IMR-90 (cell line): ENCODE data around the gene AKAP8L. TPM values are rescaled to one million over a fixed set of nuclear protein-coding genes. Genes with fewer than 3 reads are reported as not detected.

Source experiments
- ATAC-seq: fragments of 200-7000 bp; cut with Tn5 transposase; 2 replicates; pipeline ENCODE4 v1.9.1; 2020; ENCODE audit warnings: low read depth, mild to moderate bottlenecking, moderate library complexity
- BruUV-seq: library from RNA; stranded (reverse); fragments of 400-500 nt; replicated peaks from 2 replicates; lab custom pipeline; 2021; lab: Mats Ljungman, UMichigan
- CTCF ChIA-PET: fragments of 300-600 bp; formaldehyde crosslinking; extraction: SDS; loops from one replicate; lab custom pipeline; 2021; ENCODE audit warnings: antibody characterized with exemption; lab: Yijun Ruan, JAX
- POLR2A ChIA-PET: fragments of 300-600 bp; sonication (Branson Sonifier 250); formaldehyde crosslinking; loops from one replicate; lab custom pipeline; 2022; ENCODE audit warnings: antibody characterized with exemption; ENCODE audit not compliant: unreplicated experiment; lab: Charles Lee
- DNase-seq: peaks from one replicate; pipeline ENCODE4 v3.0.0; 2013
- H2AFZ ChIP-seq: replicated peaks from 2 replicates; pipeline ENCODE3; 2013; ENCODE audit warnings: low read length, mild to moderate bottlenecking; ENCODE audit not compliant: poor library complexity
- H2AK5ac ChIP-seq: 2 replicates; pipeline ENCODE4 v1.6.1; 2013; ENCODE audit warnings: low read depth, low read length, inconsistent platforms
- H2AK9ac ChIP-seq: replicated peaks from 2 replicates; pipeline ENCODE3; 2013; ENCODE audit warnings: mild to moderate bottlenecking, low read depth, low read length, moderate library complexity; ENCODE audit not compliant: poor library complexity
- H2BK120ac ChIP-seq: 2 replicates; pipeline ENCODE4 v1.6.1; 2013; ENCODE audit warnings: low read depth, low read length, inconsistent platforms
- H2BK15ac ChIP-seq: 3 replicates; pipeline ENCODE4 v1.6.1; 2013; ENCODE audit warnings: low read depth, low read length, inconsistent platforms
- H2BK20ac ChIP-seq: 2 replicates; pipeline ENCODE4 v1.6.1; 2013; ENCODE audit warnings: low read depth, mild to moderate bottlenecking, inconsistent platforms, low read length, moderate library complexity
- H2BK5ac ChIP-seq: 2 replicates; pipeline ENCODE4 v1.6.1; 2013; ENCODE audit warnings: mild to moderate bottlenecking, low read depth, low read length, inconsistent platforms; ENCODE audit not compliant: poor library complexity, severe bottlenecking
- H3K14ac ChIP-seq: replicated peaks from 2 replicates; pipeline ENCODE4 v1.6.1; 2013; ENCODE audit warnings: low read depth, low read length, inconsistent platforms
- H3K18ac ChIP-seq: 2 replicates; pipeline ENCODE4 v1.6.1; 2013; ENCODE audit warnings: low read depth, low read length, control low read depth
- H3K23ac ChIP-seq: 2 replicates; pipeline ENCODE4 v1.6.1; 2013; ENCODE audit warnings: low read depth, low read length, inconsistent platforms
- H3K27ac ChIP-seq: 2 replicates; pipeline ENCODE4 v1.5.1; 2013; ENCODE audit warnings: mild to moderate bottlenecking, control low read depth, low read length; ENCODE audit not compliant: insufficient read depth
- H3K27me3 ChIP-seq: 2 replicates; pipeline ENCODE4 v1.6.1; 2013; ENCODE audit warnings: low read length; ENCODE audit not compliant: control insufficient read depth, insufficient read depth
- H3K36me3 ChIP-seq: 2 replicates; pipeline ENCODE4 v1.6.1; 2013; ENCODE audit warnings: low read length, mixed read lengths; ENCODE audit not compliant: control insufficient read depth, insufficient read depth
- H3K4ac ChIP-seq: 2 replicates; pipeline ENCODE4 v1.6.1; 2013; ENCODE audit warnings: low read depth, low read length, inconsistent platforms
- H3K4me1 ChIP-seq: 2 replicates; pipeline ENCODE4 v1.6.1; 2013; ENCODE audit warnings: low read length, mixed read lengths; ENCODE audit not compliant: control insufficient read depth, insufficient read depth
- H3K4me2 ChIP-seq: 2 replicates; pipeline ENCODE4 v1.6.1; 2013; ENCODE audit warnings: low read depth, mild to moderate bottlenecking, control low read depth, low read length, moderate library complexity
- H3K4me3 ChIP-seq: 2 replicates; pipeline ENCODE4 v1.5.1; 2013; ENCODE audit warnings: low read depth, mild to moderate bottlenecking, control low read depth, low read length, moderate library complexity; ENCODE audit not compliant: insufficient read depth
- H3K56ac ChIP-seq: 2 replicates; pipeline ENCODE4 v1.6.1; 2013; ENCODE audit warnings: low read length, inconsistent platforms; ENCODE audit not compliant: insufficient read depth; ENCODE audit errors: extremely low read depth
- H3K79me1 ChIP-seq, 2 experiments: 2 replicates each; pipeline ENCODE4 v1.6.1; 2013; ENCODE audit warnings: low read length in 2 of 2, inconsistent platforms in 1 of 2, low read depth in 1 of 2
- H3K9ac ChIP-seq: 2 replicates; pipeline ENCODE4 v1.6.1; 2013; ENCODE audit warnings: low read depth, low read length, control low read depth
- H3K9me1 ChIP-seq: 2 replicates; pipeline ENCODE4 v1.6.1; 2013; ENCODE audit warnings: low read length, inconsistent platforms; ENCODE audit not compliant: insufficient read depth
- H3K9me3 ChIP-seq: 2 replicates; pipeline ENCODE4 v1.6.1; 2013; ENCODE audit warnings: low read length; ENCODE audit not compliant: control insufficient read depth, insufficient read depth
- H4K20me1 ChIP-seq: 2 replicates; pipeline ENCODE4 v1.6.1; 2013; ENCODE audit warnings: low read length, inconsistent platforms; ENCODE audit not compliant: insufficient read depth
- H4K5ac ChIP-seq: 2 replicates; pipeline ENCODE4 v1.6.1; 2013; ENCODE audit warnings: mild to moderate bottlenecking, low read depth, low read length, control low read depth
- H4K8ac ChIP-seq, 2 experiments: 2 replicates each; pipeline ENCODE4 v1.6.1; 2013; ENCODE audit warnings: low read depth in 2 of 2, low read length in 2 of 2, control low read depth in 1 of 2, inconsistent platforms in 1 of 2
- H4K91ac ChIP-seq: 2 replicates; pipeline ENCODE4 v1.6.1; 2013; ENCODE audit warnings: low read depth, low read length, inconsistent platforms; ENCODE audit not compliant: insufficient read depth
- BHLHE40 ChIP-seq: fragments of 150-350 bp; IDR thresholded peaks from 2 replicates; pipeline ENCODE4 v1.6.1; 2016; ENCODE audit warnings: mild to moderate bottlenecking, low read depth, low read length
- CHD1 ChIP-seq: IDR thresholded peaks from 2 replicates; pipeline ENCODE4 v1.6.1; 2012; ENCODE audit warnings: low read depth, low read length, improper control_type of control experiment
- FOS ChIP-seq: fragments of 150-350 bp; IDR thresholded peaks from 2 replicates; pipeline ENCODE4 v1.6.1; 2016; ENCODE audit warnings: low read depth, low read length
- MAFK ChIP-seq: IDR thresholded peaks from 2 replicates; pipeline ENCODE4 v1.6.1; 2012; ENCODE audit warnings: low read depth, low read length, improper control_type of control experiment
- MAZ ChIP-seq: IDR thresholded peaks from 2 replicates; pipeline ENCODE4 v1.6.1; 2012; ENCODE audit warnings: low read depth, mild to moderate bottlenecking, low read length, improper control_type of control experiment, moderate library complexity, borderline replicate concordance
- MXI1 ChIP-seq: IDR thresholded peaks from 2 replicates; pipeline ENCODE4 v1.6.1; 2012; ENCODE audit warnings: low read depth, mild to moderate bottlenecking, low read length, moderate library complexity, borderline replicate concordance
- NFE2L2 ChIP-seq: fragments of 150-350 bp; IDR thresholded peaks from 2 replicates; pipeline ENCODE4 v1.6.1; 2016; ENCODE audit warnings: low read depth, mild to moderate bottlenecking, low read length
- POLR2A ChIP-seq: IDR thresholded peaks from 2 replicates; pipeline ENCODE4 v1.6.1; 2012; ENCODE audit warnings: mild to moderate bottlenecking, low read depth, low read length
- RAD21 ChIP-seq: IDR thresholded peaks from 2 replicates; pipeline ENCODE4 v1.6.1; 2012; ENCODE audit warnings: low read length, improper control_type of control experiment
- RCOR1 ChIP-seq: IDR thresholded peaks from 2 replicates; pipeline ENCODE4 v1.6.1; 2012; ENCODE audit warnings: mild to moderate bottlenecking, low read length, improper control_type of control experiment; ENCODE audit not compliant: insufficient replicate concordance
- RFX5 ChIP-seq: IDR thresholded peaks from 2 replicates; pipeline ENCODE4 v1.8.0; 2012; ENCODE audit warnings: low read depth, mild to moderate bottlenecking, low read length, moderate library complexity
- SMC3 ChIP-seq: fragments of 150-350 bp; IDR thresholded peaks from 2 replicates; pipeline ENCODE4 v1.6.1; 2016; ENCODE audit warnings: low read depth, mild to moderate bottlenecking, antibody characterized with exemption, low read length, moderate library complexity
- WGBS, 2 experiments: methylation state at CpG; one replicate each; pipeline versions ENCODE4 v1.1.5 to v1.1.7; 2013; ENCODE audit warnings: missing lambda C conversion rate in 2 of 2; ENCODE audit not compliant: insufficient read length in 1 of 2; ENCODE audit errors: extremely low coverage in 2 of 2; 5-methylcytosine and 5-hydroxymethylcytosine counted together
- dilution Hi-C: fragments of 300-500 bp; cut with HindIII; formaldehyde crosslinking; loops from one replicate; pipeline ENCODE4 v1.14.3; 2018; ENCODE audit warnings: low sequenced_read_pairs; ENCODE audit not compliant: unreplicated experiment
- in situ Hi-C: fragments of 300-500 bp; cut with MboI; formaldehyde crosslinking; loops from 3 replicates; pipeline ENCODE4 v1.14.3; 2019; ENCODE audit warnings: low sequenced_read_pairs, inconsistent platforms, mixed read lengths
- intact Hi-C: fragments of 100-400 bp; cut with micrococcal nuclease; formaldehyde crosslinking; loops from 2 replicates; pipeline ENCODE4 v1.10.0; 2022
- polyA plus RNA-seq, 3 experiments: library from polyadenylated mRNA; depleted of rRNA; stranded (reverse); fragments of >200 nt; gene quantifications; 2 replicates each; pipeline ENCODE4 v1.2.3, GENCODE V29; 2012; ENCODE audit warnings: low replicate concordance in 1 of 3
- total RNA-seq: library from RNA; depleted of rRNA; stranded (reverse); fragments of >200 nt; gene quantifications from 2 replicates; pipeline ENCODE4 v1.2.3, GENCODE V29; 2012
- TF ChIP-seq, protein P1 (sequence below): conservative IDR thresholded peaks from 2 replicates; pipeline ENCODE4 v1.5.1; 2012; ENCODE audit warnings: mild to moderate bottlenecking, low read depth, low read length, improper control_type of control experiment
- TF ChIP-seq, protein P2 (sequence below): fragments of 150-350 bp; IDR thresholded peaks from 2 replicates; pipeline ENCODE4 v1.6.1; 2017; ENCODE audit warnings: mild to moderate bottlenecking, antibody characterized with exemption, low read length, low read depth

The AKAP8L gene
- total and polyA plus RNA-seq, 2 of the 4 experiments (the other 2 are of a cell fraction), result 43.1 to 44.6 TPM

DNA sequence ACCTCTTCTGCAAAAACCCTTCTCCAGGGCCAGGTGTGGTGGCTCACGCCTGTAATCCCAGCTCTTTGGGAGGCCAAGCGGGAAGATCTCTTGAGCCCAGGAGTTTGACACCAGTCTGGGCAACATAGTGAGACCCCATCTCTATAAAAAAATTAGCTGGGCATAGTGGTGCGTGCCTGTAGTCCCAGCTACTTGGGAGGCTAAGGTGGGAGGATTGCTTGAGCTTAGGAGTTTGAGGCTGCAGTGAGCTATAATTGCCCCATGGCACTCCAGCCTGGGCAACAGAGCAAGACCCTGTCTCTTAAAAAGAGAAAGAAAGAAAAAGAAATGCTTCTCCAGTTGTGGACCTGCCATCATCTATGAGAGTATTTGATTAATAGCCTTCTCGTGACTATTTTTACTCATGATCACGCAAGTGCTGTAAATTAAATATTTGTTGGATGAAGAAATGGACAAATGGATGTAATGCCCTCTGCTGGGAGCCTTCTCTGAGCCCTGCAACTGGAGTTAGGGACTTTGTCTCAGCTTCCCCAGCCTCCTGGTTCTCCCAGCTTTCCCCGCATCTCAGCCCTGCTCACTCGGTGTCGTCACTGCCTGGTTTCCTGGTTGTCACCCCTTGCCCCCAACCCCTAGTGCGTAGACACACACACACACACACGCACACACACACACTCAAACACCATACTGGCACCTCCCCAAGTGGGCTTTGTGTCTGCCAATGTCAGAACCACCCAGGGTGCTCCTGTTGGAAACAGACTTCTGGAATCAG lies 18.8 kb upstream of the AKAP8L start:
- ATAC-seq (peak; percentile 65), DNase-seq (peak; percentile 74)
- 85% methylated on average over 4 of the region's 10 CpGs; no CpG with 5 or more reads in 1 of the 2 experiments for WGBS, 2 experiments
- peak overlapping the region; percentile 85 for H3K4ac ChIP-seq
- H3K18ac ChIP-seq, result peak overlapping the region; percentile 40; the same call in 1 of the 2 replicates
- peak overlapping the region; percentile 3; the same call in 1 of the 2 replicates for H4K5ac ChIP-seq
- ChIA-PET CTCF (interaction anchor here (0.6 to 1.5 kb wide), 3 partner anchors 19 to 261 kb away, joined by 3 to 7 read pairs (median 4); partner anchors contain the start of gene AKAP8L), POLR2A (no interaction called here)
- no peak overlapping the region for H2BK5ac ChIP-seq
- no peaks in the 10 kb centered on the region; a peak in 1 of 4 replicates for H3K79me1 ChIP-seq
- H2BK15ac ChIP-seq, result no peak overlapping the region
- H3K36me3 ChIP-seq, result no peaks in the 10 kb centered on the region
- peak overlapping the region; percentile 6; the same call in 1 of the 2 replicates for H3K4me2 ChIP-seq
- H2AK5ac ChIP-seq, result peak overlapping the region; percentile 90
- H3K27me3 ChIP-seq, result no peaks in the 10 kb centered on the region
- H3K9ac ChIP-seq, result no peak overlapping the region
- peak overlapping the region; percentile 90 for H2BK120ac ChIP-seq
- H4K20me1 ChIP-seq, result no peaks in the 10 kb centered on the region
- 0 out of 2 replicates have a peak, but pooled peaks cover 5% of the 10 kb centered on the region for H3K9me1 ChIP-seq
- no peaks in the 10 kb centered on the region for H3K9me3 ChIP-seq
- no peak overlapping the region for H3K23ac ChIP-seq
- H3K27ac ChIP-seq, result peak overlapping the region; percentile 79; the same call in 1 of the 2 replicates
- peak overlapping the region; percentile 76; the same call in 1 of the 2 replicates for H2BK20ac ChIP-seq
- H3K14ac ChIP-seq, result peak overlapping the region; percentile 82; the same call in 1 of the 2 replicates
- H3K4me1 ChIP-seq, result peaks cover 17% of the 10 kb centered on the region
- dilution Hi-C loops (no loop called here), intact Hi-C loops (loop anchor here (5.0 kb wide), 1 partner anchor 345 kb away; no protein-coding TSS in a partner anchor), in situ Hi-C loops (loop anchor here (25.0 kb wide), 1 partner anchor 875 kb away; the partner anchor contains the start of gene NDUFB7)
- 0 out of 2 replicates have a peak overlapping the region, but pooled peaks have one; percentile 37 for H4K91ac ChIP-seq
- H4K8ac ChIP-seq, result peak overlapping the region in 1 of 2 experiments; percentile 68; a peak in 1 of 4 replicates
- H2AFZ ChIP-seq, result peak overlapping the region; percentile 68
- no peak overlapping the region for H3K56ac ChIP-seq
- no TSS peak for BruUV-seq
- peak overlapping the region; percentile 71 for H2AK9ac ChIP-seq
- H3K4me3 ChIP-seq, result no peak overlapping the region
- TF ChIP-seq RFX5 (no peak), CHD1 (no peak), SMC3 (peak; percentile 46), RCOR1 (no peak), RAD21 (peak; percentile 43), POLR2A (no peak), FOS (no peak), MXI1 (no peak), MAZ (no peak), MAFK (no peak), NFE2L2 (no peak), BHLHE40 (peak; percentile 95)
- TF ChIP-seq, protein P1, sequence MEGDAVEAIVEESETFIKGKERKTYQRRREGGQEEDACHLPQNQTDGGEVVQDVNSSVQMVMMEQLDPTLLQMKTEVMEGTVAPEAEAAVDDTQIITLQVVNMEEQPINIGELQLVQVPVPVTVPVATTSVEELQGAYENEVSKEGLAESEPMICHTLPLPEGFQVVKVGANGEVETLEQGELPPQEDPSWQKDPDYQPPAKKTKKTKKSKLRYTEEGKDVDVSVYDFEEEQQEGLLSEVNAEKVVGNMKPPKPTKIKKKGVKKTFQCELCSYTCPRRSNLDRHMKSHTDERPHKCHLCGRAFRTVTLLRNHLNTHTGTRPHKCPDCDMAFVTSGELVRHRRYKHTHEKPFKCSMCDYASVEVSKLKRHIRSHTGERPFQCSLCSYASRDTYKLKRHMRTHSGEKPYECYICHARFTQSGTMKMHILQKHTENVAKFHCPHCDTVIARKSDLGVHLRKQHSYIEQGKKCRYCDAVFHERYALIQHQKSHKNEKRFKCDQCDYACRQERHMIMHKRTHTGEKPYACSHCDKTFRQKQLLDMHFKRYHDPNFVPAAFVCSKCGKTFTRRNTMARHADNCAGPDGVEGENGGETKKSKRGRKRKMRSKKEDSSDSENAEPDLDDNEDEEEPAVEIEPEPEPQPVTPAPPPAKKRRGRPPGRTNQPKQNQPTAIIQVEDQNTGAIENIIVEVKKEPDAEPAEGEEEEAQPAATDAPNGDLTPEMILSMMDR, result peak; percentile 51
- TF ChIP-seq, protein P2, sequence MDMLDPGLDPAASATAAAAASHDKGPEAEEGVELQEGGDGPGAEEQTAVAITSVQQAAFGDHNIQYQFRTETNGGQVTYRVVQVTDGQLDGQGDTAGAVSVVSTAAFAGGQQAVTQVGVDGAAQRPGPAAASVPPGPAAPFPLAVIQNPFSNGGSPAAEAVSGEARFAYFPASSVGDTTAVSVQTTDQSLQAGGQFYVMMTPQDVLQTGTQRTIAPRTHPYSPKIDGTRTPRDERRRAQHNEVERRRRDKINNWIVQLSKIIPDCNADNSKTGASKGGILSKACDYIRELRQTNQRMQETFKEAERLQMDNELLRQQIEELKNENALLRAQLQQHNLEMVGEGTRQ, result no peak
